Dermis lymphatic vessel endothelial cell (primary cell): ENCODE data around the gene SLC27A4. TPM values are rescaled to one million over a fixed set of nuclear protein-coding genes. Genes with fewer than 3 reads are reported as not detected.

Source experiments
- total RNA-seq: library from RNA; depleted of rRNA; stranded (reverse); fragments of >200 nt; gene quantifications from 2 replicates; pipeline ENCODE4 v1.2.1, GENCODE V29; 2014

SLC27A4 gene
- total RNA-seq = 16.9 and 21.6 TPM in 2 replicates

GRCh38 chr9:128339761-128340690 is at the start of gene SLC27A4:
Gene SLC27A4 (plus strand): TSS chr9:128340527. CDS start chr9:128343133, 2,606 bp downstream.

GRCh38 chr9:128322404-128323211 is 17.7 kb upstream of the SLC27A4 start, which contains the start of the genes COQ4 and TRUB2:
Gene COQ4 (plus strand): TSS chr9:128322839. CDS start chr9:128322859, 20 bp downstream.
Gene TRUB2 (minus strand): TSS chr9:128322447. CDS start chr9:128322408, 39 bp downstream.

GRCh38 chr9:128370752-128371629 is 30.7 kb downstream of the SLC27A4 start, which contains the start of gene URM1:
Gene URM1 (plus strand): TSS chr9:128371374. CDS start chr9:128371381, 7 bp downstream.

Other genes starting within 250 kb of the SLC27A4 start
- gene PTGES2, start 212.8 kb upstream of the SLC27A4 start, total RNA-seq = 50.5 and 60.2 TPM in 2 replicates
- not detected in 2 replicates for gene LCN2, start 191.1 kb upstream of the SLC27A4 start, total RNA-seq
- gene BBLN, start 180.3 kb upstream of the SLC27A4 start, total RNA-seq = 32.7 and 35.1 TPM in 2 replicates
- 10.1 and 12.4 TPM in 2 replicates for gene CIZ1, start 149.0 kb upstream of the SLC27A4 start, total RNA-seq
- gene DNM1, start 137.1 kb upstream of the SLC27A4 start, total RNA-seq = 0.43 and 0.65 TPM in 2 replicates
- gene GOLGA2, start 64.5 kb upstream of the SLC27A4 start, total RNA-seq = 41.5 and 57.9 TPM in 2 replicates
- gene SWI5, start 64.3 kb upstream of the SLC27A4 start, total RNA-seq = 14.7 and 16.2 TPM in 2 replicates
- 25.8 and 27.3 TPM in 2 replicates for gene TRUB2, start 18.1 kb upstream of the SLC27A4 start, total RNA-seq
- 21.0 and 21.6 TPM in 2 replicates for gene COQ4, start 17.7 kb upstream of the SLC27A4 start, total RNA-seq
- gene URM1, start 30.8 kb downstream of the SLC27A4 start, total RNA-seq = 51.5 and 52.5 TPM in 2 replicates
- 18.4 and 20.4 TPM in 2 replicates for gene CERCAM, start 80.3 kb downstream of the SLC27A4 start, total RNA-seq
- 22.6 and 33.2 TPM in 2 replicates for gene ODF2, start 115.5 kb downstream of the SLC27A4 start, total RNA-seq
- gene GLE1, start 164.2 kb downstream of the SLC27A4 start, total RNA-seq = 11.9 and 12.2 TPM in 2 replicates
- gene SPTAN1, start 212.1 kb downstream of the SLC27A4 start, total RNA-seq = 508 and 734 TPM in 2 replicates